CD4-positive, alpha-beta T cell treated with Interleukin-15 for 4 hours (primary cell): ENCODE data around the gene CLSTN2.

ENCODE experiments used
- DNase-seq: peaks from one replicate; pipeline ENCODE4 v3.0.0-alpha.2; 2020; ENCODE audit warnings: low spot score

The CLSTN2 gene

DNA sequence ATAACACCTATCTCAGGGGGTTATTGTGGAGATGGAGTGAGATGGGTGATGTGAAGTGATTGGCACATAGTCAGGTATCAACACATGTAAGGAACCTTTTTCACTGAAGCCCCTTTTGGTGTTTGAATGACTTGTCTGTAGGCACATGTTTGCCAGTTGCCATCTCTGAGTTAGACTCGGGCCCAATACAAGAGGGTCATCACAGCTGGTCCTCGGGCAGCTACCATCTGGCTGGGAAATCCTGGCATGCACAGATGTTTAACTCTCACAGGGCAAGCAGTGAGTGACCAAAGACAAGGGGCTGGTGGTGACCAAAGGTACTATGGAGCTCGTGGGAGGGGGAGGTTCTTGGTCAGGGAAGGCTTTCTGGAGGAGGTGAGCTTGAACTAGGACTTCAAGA lies 118.8 kb downstream of the CLSTN2 start:
- DNase-seq, result no peak

- no peak for DNase-seq
Measured at GRCh38 chr3:140055092-140055791, 120.3 kb downstream of the CLSTN2 start.

DNA sequence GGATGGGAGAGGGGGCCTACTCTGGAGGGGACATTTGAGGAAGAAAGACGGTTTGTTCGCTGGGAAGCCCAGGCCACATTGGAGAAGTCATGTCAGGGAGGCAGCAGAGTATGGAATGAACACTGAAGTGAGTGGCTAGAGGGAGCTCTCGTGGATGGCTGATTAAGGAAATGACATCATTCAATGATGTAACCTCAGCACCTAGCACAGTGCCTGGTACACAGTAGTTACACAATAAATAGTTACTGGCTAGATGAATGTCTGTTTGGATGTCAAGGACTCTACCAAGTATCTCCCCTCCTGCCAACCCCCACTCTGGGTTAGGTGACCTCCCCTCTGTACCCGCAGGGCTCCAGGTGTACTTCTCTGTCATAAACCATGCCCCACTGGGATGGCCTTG lies 121.1 kb downstream of the CLSTN2 start:
- no peak for DNase-seq

GRCh38 chr3:140061211-140061610 lies 126.2 kb downstream of the CLSTN2 start:
- no peak for DNase-seq

- no peak for DNase-seq
Measured at GRCh38 chr3:140062461-140062860, 127.5 kb downstream of the CLSTN2 start.

DNA sequence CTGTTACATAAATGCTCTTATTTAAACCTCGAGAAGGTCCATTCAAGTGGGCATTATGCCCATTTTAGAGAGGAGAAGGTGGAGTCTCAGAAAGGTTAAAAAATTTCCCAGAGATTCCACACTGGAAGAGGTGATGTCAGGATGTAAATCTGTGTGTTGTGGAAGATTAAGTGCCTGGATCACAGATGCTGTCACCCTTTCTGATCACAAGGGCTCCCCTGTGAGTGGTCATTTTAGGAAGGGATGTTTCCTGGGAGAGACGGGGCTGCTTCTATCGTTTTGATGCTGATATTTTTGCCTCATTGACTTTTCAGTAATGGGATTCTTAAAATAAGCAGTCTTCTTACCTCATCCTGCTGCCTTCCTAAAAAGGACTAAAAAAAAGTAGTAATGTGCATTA lies 132.5 kb downstream of the CLSTN2 start:
- DNase-seq, result no peak

GRCh38 chr3:140068494-140069017 lies 133.6 kb downstream of the CLSTN2 start:
- no peak for DNase-seq

DNA sequence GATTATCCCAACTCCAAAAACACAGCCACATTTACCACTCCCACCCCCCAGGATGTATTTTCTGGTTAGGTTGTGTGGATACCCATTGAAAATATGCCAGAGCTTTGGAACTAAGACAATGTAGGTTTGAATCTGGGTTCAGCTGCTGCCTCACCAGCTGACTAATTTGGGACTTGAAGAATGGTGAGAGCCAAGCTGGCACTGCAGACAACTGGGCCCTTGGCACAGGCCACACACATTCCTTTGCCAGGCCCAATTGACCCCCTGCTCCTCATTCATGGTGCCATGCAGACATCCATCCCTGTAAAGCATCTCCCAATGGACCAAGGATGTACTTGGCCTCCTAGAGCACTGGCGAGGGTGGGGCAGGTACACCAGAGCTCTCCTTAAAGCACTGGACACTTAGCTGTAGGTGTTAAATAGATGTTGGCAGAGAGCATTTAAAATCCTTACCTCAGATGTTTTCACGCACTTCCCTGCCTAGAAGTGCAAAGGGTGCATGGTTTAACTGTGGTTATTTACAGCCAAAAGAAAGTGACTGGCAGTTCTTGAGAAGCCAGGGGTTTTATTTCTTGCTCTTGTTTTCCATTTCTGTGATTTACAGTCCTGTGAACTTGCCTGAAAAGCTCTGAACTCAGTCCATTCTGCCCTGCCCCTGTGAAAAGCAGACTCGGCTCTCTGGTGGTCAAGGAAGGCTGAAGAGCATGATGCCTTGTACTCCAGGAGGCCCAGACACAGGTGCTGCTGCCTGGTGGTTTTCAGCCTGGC lies 138.5 kb downstream of the CLSTN2 start:
- DNase-seq, result no peak

GRCh38 chr3:140076552-140076951 lies 141.6 kb downstream of the CLSTN2 start:
- no peak for DNase-seq

- no peak for DNase-seq
Measured at GRCh38 chr3:140077406-140077805, 142.4 kb downstream of the CLSTN2 start.

DNA sequence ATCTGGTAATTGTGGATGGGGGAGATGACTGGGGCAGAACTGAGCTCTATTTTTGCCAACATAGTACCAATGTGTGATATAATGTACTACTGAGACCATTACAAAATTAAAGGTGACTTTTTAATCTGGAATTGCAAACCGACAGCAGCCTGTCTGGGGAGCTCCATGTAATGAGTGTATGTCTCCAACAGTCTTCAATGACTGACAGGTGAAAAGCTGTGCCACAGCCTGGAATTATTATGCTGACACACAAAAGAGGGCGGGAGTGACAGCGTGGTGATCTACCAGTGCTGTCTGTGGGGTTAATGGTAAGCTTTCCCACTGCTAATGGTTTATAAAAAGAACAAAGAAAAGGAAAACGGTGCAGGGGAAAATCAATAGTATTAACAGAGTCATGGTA lies 143.4 kb downstream of the CLSTN2 start:
- no peak for DNase-seq

DNA sequence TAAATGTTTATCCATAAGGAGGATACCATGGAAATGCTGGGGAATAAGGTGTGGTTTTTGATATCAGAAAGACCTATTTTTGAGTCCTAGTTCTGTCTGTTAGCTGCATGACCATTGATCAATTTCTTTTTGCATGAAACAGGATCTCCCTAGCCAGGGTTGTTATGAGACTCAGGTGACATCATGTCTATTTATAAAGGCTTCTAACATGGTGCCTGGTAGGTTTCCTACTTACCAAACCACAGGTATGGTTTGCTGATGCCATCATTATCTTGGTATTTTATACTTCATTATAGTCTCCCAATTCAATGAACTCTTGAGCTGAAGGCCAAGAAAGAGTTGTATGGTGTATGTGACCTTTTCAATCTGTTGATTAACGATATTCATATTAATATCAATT lies 144.0 kb downstream of the CLSTN2 start:
- DNase-seq, result no peak

DNA sequence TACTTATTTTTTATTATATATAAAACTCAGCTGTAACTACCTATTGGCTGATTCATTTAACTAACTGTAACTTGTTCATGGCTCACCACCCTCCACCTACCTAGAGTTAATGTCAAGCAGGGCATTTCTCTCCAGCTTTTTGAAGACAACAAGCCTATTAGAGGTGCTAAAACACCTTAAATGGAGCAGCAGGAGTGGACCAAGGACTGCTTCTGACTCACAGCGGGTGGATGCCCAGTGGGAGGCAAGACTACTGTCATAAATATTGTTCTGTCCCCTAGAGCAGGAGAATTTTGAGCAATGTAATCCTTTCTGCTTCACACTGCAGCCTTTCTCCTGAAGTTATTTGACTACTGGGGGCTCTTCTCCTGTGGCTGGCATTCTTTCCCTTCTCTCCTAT lies 146.9 kb downstream of the CLSTN2 start:
- no peak for DNase-seq

GRCh38 chr3:140085001-140085400 lies 150.0 kb downstream of the CLSTN2 start:
- DNase-seq, result no peak

- DNase-seq, result no peak
Measured at GRCh38 chr3:140086642-140087041, 151.7 kb downstream of the CLSTN2 start.

DNA sequence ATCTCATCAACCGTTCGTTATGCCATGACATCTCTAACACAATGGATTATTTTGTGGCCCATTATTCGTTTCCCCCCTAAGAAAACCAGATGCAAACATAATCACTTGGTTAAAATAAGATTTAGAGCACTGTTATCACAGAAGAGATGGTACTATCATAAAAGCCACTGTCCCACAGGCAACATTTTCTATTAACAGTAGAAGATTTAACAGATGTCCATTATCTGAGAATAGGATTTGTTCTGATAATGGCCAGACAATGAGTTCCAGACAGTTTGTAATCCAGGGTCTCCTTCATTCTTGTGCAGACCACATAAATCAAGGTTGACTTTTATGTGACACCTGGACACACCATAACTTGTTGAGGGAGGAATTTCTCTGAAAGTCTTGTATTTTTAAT lies 153.1 kb downstream of the CLSTN2 start:
- DNase-seq, result no peak

DNA sequence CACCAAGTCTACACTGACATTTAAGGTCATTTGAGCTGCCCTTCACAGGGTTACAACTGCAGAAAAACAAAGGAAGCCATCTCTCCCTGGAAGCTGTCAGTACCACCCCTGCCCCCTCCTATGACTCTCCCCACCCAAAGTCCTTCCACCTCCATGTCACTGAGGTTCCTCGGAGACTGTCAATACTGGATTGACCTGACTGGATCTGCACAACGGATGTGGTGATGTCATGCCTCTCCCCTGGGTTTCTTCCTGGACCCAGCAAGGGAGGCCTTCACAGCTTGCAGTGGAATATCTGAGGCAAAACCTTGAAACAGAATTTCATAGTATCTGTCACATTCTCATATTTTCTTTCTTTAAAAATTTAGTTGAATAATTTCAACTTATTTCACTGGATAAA lies 153.5 kb downstream of the CLSTN2 start:
- DNase-seq, result no peak

DNA sequence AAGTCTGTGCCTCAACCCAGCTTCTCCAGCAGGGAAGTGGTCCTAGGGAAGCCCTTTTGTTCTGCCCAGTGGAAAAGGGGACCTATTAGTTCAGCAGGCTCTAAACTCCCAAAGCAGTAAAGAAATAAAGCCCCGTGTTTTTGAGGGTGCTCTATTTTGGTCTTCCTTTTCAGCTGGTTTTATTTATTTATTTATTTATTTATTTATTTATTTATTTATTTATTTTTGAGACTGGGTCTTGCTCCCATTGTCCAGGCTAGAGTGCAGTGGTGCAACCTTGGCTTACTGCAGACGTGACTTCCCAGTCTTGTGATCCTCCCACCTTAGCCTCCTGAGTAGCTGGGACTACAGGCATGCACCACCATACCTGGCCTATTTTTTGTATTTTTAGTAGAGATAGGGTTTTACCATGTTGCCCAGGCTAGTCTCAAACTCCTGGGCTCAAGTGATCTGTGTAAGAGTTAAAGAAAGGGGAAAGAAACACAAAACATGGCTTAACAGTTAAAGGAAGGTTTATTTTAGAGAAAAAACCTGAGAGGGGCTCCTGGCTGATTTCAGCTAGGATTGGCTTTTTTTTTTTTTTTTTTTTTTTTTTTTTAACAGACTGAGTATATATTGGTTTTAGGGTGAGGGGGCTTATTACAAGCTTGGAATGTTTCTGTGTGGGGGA lies 154.6 kb downstream of the CLSTN2 start:
- no peak for DNase-seq

DNA sequence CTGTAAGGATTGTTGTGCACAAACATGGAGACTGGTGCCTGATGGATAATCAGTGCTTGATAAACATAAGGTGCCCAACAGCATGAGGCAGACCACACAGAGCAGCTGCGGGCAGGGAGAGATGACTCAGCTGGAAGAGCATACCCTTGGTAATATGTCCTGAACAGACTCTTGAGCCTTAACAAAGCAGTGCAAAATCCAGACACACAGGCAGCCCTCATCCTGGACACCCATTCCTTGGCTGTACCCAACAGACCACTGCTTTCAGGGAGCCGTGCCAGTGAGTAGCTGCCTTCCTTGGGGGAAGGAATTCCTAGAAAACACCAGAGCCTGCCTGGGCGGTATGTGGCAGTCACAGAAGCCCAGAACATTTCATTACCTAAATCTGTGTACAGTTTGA lies 156.2 kb downstream of the CLSTN2 start:
- no peak for DNase-seq

- no peak for DNase-seq
Measured at GRCh38 chr3:140092848-140093536, 158.0 kb downstream of the CLSTN2 start.

DNA sequence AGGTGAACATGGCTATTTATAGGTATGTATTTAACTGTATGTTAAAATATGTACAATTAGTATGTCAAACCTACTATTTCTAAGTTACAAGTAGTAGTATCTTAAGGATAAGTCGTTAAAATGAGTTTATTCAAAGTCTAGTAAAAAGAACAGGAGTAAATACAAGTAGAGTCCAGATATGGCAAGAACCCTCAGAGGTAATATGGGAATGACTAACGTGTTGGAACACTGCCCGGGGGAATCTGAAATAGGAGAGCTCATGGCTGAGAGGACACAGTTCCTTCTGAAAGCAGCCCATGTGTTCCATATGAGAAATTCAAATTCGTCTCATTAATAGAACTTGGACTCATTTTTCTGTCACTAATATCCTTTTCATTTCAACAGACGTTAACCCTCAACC lies 158.8 kb downstream of the CLSTN2 start:
- no peak for DNase-seq

DNA sequence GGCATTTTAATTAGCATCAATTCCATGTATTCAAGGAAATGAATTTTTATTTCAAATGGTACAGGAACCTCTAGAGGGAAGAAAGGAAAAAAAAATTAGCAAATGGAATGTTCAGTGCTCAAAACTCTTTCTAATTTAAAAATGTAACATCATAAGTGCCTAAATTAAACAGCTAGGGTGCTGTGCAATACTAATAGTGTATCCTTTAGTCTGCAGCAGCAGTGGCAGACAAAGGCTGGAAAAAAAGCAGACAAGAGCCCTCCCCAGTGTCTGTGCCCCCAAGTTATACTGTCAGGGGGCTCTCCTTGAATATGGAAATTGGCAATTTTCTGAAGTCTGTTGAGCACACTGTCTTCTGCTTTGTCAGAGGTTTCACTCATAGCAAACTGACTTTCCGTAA lies 159.5 kb downstream of the CLSTN2 start:
- no peak for DNase-seq
